Activated CD4-positive, CD25-positive, alpha-beta regulatory T cell (primary cell): ENCODE results near the gene AQP12B.
"Not testable (repeated sequence)": the region's sequence is repeated elsewhere in the genome, so short reads cannot be mapped to it uniquely, and the experiment has no call there.

ENCODE experiments used
- DNase-seq, 4 experiments: peaks; one replicate each; lab custom pipeline; 2025; lab: John Stamatoyannopoulos, UW

AQP12B gene

DNA sequence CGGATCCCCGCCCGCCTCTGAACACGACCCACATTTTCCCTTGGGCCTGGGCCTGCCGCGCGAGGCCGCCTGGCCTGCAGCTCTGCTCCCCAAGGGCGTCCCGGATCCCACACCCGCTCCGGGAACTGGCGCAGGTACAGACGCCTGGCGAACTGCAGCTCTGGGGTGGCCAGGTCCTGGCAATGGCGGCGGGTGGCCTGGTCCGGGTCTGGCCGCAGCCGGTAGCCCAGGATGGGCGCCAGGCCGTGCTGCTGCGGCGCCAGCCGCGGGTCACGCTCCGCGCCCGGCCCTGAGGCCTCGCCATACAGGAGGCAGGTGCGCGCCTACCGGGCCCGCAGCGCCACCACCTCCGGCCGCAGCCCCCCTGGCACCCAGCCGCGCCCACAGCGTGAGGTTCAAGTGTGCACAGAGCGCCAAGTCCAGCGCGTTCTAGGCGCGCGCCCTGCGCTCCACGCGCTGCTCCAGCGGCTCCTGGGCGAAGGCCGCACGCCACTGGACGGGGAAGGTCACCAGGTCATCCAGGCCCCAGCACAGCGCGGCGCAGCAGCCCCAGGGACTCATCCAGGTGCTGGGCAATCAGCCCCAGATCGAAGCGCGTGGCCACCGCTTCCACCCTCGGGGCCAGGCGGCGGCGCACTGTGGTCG is 18.5 kb upstream of the AQP12B start:
- no peak for DNase-seq

DNA sequence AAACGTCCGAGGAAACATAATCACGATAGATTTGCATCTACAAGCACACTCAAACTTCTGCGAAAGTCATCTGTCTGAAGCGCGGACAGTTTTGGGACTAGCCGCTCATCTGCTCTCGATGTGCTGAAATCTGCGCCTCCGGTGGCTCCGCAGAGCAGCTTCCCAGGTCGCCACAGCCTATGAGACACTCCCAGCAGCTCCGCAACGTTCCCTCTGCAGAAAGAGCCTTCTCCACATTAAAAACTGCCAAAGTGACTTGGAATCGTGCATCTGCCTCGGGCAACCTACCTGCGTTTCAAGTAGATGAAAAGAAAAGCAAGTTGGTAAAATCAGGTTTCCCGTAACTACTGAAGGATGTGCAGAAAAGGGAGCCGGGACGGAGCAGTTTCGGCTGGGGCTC is 17.9 kb upstream of the AQP12B start:
- DNase-seq = not testable (repeated sequence)

DNA sequence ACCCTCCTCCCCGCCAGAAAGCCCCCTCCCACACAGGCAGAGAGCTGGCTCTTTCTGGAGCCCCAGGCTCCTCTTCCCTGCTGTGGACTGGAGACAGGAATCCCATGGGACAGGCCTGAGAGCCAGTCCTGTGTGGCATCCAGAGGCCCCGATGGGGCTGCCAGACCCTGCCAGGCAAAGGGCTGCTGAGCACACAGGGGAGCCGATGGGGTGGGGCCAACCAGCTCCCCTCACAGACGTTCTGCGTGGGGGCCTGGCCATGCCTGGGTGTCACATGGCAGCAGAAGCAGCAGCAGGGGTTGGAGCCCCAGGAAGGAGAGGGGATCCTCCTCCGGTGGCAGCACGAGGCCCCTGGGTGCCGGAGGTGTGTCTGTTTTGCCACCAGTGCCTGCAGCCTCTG is 17.1 kb upstream of the AQP12B start:
- DNase-seq = not testable (repeated sequence)

DNA sequence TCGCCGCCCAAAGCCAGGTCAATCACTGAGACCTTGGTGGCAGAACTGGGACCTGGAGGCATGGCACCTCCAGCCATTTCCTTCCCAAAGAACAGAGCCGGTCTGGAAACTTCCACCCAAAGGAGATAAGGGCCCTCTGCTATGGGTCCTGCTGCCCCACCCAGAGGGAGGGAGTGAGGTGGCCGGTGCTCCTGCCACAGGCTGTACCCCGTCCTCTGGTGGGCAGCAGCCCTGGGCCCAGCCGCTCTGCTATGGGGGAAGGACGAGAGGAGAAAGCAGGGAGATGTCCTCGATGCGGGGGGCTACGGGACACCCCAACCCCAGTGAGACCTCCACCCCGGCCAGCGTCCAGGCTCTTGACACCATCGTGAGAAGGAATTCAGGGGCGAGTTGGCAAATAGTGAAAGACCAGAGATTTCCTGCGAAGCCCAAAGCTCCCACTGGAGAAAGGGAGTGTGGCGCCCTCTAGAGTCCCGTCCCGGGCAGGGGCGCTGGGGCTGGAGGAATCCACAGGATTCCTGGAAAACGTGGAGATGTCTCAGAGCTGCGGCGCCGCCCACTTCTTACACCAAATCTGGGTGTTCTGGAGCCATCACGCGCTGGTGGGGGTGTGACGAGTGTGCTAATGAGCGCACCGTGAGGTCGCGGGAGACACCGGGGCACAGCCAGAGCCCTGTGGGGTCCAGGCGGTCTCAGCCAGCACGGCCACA is 16.3 kb upstream of the AQP12B start:
- not testable (repeated sequence) for DNase-seq

DNA sequence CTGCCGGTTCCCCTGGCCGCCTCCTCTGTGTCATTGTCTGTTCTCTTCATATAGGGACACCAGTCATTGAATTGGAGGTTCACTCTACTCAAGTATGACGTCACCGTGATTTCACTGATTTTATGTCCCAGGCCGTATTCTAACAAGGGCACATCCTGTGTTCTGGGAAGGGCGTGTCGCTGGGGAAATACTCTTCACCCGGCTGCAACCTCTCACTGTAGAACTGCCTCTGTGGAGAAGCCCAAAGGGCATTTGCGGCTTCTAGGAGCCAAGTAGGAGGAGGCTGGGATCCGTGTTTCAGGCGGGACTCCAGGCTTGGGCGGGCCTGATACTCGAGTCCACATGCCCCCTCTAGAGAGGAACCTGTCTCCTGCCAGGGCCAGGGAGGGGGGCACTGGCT is 13.8 kb upstream of the AQP12B start:
- not testable (repeated sequence) for DNase-seq

DNA sequence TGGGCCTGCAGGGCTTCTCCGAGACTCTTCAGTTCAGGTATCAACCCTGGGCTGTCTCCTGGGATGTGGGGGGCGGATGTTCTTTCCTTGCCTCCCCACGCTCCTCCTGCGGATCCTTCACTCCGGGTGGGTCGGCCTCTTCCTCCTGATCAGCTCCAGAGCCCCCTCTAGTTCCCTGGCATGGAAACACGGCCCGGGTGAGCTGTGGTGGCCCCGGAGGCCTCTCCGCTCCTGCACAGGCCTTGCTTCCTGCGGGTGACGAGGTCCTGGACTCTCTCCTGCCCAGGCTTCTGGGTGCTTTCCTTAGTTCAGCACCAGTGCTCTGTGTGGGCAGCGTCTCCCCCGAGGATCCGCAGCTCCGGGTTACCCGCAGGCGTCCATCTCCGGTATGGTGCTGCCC is 12.9 kb upstream of the AQP12B start:
- not testable (repeated sequence) for DNase-seq

DNA sequence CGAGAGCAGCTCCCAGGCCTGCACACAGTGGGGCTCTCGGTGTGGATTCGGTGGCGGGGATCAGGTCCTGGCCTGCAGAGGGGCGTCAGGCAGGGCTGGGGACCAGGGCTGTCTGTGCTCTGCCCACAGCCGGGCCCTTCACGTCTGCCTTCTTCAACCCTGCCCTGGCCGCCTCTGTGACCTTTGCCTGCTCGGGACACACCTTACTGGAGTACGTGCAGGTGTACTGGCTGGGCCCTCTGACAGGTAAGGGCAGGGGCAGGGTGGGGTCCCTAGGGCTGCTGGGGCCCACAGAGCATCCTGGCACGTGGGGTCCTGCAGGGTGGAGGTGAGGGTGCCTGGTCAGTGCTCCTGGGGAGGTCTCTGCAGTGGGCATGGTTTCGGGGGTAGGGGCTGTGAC is 11.6 kb upstream of the AQP12B start:
- not testable (repeated sequence) for DNase-seq

DNA sequence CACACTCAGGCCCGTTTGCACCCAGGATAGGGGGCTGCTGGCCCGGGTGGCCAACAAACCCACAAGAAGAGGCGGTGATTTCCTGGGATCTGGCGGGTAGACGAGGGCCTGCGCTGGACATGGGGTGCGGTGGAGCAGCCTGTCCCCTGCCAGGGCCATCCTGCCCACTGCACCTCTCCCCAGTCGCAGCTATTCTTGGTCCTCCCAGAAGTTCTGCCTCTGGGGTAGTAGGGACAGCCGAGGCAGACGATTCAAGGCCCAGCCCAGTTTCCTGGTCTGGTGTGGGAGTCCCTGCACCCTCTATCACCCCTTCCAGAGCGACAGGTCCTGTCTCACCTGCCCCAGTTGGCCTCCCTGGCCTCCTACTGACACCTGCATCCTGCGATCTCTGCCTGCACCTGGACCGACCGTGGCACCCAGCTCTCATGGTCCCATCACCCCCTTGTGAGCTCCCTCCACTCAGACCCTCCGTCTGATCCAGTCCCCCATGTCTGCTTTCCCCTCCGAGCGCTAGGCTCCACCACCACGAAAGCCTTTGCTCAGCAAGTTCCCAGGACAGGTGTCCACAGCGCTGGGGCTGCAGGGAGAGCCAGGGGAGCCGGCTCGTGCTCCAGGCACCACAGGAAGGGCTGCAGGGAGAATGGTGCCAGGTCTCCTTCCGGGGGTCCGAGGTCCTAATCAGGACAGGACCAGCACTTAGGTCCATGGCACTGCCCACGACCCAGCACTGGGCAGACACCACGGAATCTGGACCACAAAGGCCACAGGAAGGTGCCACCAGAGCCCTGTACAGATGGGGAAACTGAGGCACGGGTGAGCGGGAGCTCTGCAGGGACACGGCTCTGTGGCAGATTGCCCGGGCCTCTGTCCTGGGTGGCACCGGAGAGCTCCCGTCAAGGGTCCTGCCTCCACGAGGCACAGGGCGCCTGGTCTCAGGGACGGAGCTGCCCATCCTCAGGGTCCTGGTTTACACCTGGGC is 10.2 kb upstream of the AQP12B start:
- DNase-seq = not testable (repeated sequence)

DNA sequence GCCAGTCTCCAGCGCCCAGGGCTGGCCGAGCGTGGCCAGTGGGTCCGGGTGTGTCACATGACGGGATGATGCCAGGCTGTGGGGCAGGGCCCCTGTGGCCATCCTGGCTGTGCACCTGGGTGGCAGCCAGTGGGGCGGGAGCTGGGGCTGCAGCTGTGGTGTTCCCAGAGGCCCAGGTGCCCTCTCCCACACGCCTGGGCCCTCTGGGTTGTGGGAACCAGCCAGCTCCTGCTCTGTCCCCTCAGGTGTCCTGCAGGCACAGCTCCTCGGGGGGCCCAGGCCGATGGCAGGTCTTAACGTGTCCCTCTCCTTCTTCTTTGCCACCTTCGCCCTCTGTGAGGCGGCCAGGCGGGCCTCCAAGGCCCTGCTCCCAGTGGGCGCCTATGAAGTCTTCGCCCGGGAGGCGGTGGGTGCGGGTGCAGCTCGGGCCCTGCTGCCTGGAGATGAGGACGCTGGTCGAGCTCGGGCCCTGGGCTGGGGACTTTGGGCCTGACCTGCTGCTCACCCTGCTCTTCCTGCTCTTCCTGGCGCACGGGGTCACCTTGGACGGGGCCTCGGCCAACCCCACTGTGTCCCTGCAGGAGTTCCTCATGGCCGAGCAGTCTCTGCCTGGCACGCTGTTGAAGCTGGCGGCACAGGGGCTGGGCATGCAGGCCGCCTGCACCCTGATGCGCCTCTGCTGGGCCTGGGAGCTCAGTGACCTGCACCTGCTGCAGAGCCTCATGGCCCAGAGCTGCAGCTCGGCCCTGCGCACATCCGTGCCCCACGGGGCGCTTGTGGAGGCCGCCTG is 9.1 kb upstream of the AQP12B start, which contains the start of gene AQP12A:
TSS of gene AQP12A (plus strand) at position 236 of the 790 bp plus-strand sequence. CDS start at position 284, 48 bp downstream.
- DNase-seq = not testable (repeated sequence)

DNA sequence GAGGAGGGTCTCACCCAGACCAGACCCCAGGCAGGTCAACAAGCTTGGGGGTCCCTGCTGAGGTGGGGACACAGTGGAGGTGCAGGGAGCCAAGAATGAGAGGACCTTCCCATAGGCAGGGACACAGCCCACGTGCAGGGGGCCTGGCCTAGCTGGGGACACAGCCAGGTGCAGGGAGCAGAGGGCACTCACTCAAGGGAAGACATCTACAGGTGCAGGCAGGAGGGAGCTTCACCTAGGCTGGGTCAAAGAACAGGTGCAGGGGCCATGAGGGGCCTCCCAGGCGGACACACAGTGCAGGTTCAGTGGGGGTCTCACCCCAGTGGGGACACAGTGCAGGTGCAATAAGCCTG is 8.4 kb upstream of the AQP12B start:
- DNase-seq = not testable (repeated sequence)

DNA sequence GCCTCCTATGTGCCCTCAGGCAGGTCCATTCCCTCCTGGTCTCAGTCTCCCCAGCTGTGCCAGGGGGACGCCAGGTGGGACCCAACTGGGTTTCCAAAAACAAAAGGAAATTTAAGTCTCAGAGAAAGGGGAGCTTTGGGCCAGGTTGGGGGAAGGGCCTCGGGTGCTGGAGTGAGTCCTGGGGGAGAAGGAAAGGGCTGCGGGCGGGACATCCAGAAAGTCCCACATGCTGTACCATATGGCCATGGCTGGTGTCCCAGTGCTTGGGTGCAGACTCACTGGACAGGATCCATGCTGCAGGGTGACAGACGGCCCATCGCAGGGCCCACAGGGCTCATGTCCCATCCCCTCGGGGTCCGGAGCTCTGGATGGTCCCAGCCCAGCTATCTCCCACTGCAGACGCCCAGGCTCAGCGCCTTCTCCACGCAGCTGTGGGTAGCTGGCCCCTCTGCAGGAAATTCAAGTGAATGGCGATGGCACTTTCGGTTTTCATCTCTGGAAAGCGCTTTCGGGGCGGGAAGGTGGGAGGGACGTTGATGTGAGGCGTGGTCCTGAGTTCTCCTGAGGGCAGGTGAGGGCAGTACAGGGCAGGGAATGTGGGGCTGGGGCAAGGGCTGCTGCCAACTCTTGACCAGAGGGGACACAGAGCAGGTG is 7.9 kb upstream of the AQP12B start:
- DNase-seq = not testable (repeated sequence)

DNA sequence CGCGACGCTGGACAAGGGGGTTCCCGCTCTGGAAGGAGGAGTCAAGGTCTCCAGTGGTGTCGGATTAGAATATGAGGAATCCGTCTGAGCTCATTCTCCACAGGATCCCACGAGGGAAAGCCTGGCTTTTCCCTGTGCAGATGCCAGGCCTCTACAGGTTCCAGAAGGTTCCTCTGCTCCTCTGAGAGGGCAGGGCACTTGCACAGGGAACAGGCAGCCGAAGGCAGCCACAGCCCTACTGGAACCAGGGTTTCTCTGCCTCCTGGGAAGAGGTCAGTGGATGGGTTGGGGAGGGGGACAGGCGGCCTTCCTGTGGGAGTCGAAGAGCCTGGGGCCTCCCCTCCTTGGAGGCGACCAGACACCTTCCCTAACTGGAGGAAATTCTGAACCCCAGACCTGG is 7.3 kb upstream of the AQP12B start:
- no peak for DNase-seq

DNA sequence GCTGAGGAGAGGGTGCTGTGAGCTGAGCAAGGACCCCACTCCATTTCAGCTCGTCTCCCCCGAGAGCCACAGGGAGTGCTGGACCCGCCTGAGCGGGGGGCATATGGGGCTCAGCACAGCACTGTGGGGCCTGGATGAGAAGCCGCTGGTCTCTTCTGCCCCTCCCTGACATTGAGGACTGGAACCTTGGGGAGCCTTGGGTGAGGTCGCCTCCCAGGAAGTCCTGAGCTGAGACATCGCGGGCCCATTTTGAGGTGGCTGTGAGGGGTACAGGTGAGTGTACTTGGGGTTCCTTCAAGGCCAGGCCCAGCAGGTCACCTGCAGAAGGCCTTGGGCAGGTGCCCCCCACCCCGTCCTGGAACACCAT is 5.9 kb upstream of the AQP12B start:
- no peak for DNase-seq

DNA sequence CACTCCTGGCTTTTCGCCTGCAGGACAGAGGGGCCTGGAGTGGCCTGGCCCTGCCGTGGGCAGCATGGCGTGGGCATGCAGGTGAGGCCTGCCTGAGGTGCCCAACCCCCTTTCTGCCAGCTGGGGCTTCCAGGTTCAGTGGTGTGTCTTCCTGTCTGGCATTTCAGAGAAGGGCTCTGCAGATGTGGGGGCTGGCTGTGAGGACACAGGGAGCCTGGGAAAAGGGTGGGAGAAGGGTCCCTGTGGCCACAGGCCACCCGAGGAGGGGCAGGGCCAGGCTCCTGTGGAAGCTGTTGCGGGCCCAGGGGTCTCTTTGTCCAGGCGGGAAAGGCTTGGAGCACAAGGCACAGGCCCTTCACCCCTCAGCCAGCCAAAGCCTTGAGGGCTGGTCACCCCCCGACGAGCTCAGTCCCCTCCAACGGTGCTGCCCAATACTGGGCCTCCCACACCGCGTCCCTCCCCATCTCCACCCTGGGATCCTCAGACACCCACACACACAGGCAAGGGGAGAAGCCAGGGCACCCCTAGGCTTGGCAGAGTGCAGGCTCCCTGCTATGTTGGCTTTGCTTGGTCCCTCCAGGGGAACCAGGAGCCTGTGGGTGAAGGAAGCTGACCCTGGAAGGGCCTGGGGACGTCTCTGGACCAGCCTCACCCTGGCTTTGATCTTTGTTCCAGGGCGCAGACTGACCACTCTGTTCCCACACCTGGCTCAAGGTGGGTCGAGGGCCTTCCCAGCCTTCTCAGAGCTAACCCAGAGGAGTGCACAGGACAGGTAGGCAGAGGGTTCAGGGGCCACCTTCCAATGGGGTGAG is 5.3 kb upstream of the AQP12B start:
- no peak for DNase-seq

DNA sequence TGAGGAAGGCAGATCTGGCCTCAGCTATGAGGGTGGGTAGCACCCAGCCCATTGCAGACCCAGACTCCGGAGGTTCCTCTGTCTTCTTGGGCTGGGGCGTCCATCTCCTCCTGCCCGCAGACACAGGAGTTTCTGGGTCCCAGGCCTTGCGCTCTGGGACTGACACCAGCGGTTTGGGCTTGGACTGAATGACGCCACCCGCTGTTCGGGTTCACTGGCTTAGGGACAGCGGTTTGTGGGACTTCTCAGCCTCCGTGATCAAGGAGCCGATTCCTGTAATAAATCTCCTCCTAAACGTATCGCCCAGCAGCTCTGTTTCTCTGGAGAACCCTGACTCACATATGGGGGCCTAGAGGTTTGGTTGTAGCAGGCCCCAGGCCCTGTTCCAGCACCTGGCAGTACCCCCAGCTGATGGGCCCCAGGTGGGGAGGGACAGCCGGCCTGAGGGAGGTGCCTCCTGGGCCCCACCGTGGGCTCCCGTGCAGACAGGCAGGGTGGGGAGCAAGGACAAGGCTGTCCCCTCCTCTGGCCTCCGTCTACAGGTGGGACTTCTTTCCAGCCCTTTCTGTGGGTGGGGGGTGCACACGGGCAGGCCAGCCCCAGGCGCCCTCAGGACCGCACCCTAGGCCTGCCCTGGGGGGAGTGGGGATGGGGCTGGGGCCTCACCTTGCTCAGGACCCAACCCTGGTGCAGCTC is 4.5 kb upstream of the AQP12B start:
- no peak for DNase-seq

DNA sequence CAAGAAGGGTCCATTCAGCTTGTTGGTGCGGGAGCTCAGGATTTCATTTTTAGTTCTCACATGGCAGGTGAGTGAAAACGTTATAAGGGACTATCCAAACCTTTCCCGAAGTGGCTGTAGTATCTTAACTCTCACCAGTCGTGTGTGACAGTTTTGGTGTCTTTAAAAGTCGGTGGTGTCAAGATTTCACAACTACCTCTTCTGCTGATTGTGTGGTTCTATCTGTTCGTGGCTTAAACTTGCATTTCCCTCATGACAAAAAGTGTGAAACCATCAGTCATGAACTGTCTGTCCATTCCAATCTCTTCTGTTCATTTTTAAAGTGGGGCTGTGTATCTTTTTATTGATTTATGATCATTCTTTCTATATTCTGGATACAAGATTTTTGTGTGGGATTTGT is 3.8 kb upstream of the AQP12B start:
- no peak for DNase-seq

DNA sequence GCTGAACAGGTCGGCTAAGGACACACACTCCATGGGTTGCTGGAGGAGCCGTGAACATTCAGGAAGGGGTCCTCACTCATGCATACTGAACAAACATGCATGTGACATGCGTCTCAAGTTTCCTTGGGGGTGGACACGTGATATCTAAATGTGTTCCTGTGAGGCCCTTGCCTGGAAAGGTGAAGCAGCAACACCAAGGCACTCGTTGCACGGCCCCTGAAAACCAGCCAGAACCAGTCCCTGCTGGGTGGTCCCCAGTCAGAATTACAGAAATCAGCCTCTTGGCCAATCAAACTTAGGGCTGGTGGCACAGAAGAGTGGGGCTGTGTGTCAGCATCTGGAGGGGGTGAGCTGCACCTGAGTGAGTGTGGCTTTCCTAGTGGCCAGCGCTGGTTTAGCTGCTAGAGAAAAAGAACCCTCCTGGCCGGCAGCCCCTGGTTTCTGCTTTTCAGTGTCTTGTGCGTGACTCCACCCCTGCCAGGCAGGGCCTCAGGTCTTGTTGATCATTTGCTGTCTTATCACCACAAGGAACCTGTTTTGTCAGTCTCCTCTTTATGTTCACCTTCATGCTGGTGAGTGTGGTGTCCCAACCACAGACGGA is 3.2 kb upstream of the AQP12B start:
- no peak for DNase-seq

DNA sequence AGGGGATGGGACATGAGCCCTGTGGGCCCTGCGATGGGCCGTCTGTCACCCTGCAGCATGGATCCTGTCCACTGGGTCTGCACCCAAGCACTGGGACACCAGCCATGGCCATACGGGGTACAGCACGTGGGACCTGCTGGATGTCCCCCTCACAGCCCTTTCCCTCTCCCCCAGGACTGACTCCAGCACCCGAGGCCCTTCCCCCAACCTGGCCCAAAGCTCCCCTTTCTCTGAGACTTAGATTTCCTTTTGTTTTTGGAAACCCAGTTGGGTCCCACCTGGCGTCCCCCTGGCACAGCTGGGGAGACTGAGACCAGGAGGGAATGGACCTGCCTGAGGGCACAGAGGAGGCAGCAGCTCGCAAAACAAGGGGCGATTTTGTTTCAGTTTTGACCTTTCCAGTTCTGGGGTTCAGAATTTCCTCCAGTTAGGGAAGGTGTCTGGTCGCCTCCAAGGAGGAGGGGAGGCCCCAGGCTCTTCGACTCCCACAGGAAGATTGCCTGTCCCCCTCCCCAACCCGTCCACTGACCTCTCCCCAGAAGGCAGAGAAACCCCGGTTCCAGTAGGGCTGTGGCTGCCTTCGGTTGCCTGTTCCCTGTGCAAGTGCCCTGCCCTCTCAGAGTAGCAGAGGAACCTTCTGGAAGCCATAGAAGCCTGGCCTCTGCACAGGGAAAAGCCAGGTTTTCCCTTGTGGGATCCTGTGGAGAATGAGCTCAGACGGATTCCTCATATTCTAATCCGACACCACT is 1.5 kb upstream of the AQP12B start:
- DNase-seq = not testable (repeated sequence)
